Cortex of kidney (tissue), 1 donor: ENCODE measurements around the gene ARFGEF2.
"Not testable (repeated sequence)": the region's sequence is repeated elsewhere in the genome, so short reads cannot be mapped to it uniquely, and the experiment has no call there.

Experiments used
- DNase-seq: peaks from one replicate; lab custom pipeline; 2025; lab: John Stamatoyannopoulos, UW

ARFGEF2 gene

GRCh38 chr20:48952656-48953055 is 31.1 kb downstream of the ARFGEF2 start:
- no peak for DNase-seq

DNA sequence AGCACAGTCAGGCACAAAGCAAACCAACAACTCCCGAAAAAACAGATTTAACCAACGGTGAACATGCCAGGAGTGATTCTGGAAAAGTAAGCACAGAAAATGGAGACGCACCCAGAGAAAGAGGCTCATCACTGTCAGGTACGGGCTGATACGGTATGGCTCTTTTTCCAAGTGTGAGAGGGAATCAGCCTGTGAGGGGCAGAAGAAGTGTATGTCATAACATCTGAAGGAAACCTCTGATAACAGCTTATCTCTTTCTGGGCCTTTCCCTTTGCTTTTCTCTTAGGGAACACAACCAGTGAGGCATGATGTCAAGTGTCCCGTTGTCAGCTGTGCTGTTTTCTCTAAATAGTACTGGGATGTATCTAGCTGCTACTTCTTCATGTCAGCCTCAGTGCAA is 32.1 kb downstream of the ARFGEF2 start:
- DNase-seq: no peak

- DNase-seq: no peak
Observed at GRCh38 chr20:48956052-48956451, 34.5 kb downstream of the ARFGEF2 start.

DNA sequence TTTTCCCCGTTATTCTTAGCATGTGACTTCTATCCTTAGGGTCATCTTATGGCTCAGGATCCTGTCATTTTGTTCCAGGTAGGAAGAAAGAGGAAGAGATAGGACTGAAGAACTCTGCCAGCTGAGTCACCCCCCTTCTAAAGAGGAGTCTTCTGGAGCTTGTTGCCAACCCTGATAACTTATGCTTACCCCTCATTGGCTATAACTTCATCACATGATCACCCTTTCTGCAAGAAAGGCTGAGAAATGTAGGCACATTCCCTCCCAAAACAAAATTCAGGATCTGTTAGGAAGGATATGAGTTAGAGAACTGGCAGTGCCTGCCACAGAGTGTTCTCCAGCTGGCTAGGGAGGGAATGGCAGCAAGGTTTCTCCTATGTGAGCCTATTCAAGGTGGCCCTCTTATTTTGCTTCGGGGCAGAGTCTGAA is 35.6 kb downstream of the ARFGEF2 start:
- no peak for DNase-seq

DNA sequence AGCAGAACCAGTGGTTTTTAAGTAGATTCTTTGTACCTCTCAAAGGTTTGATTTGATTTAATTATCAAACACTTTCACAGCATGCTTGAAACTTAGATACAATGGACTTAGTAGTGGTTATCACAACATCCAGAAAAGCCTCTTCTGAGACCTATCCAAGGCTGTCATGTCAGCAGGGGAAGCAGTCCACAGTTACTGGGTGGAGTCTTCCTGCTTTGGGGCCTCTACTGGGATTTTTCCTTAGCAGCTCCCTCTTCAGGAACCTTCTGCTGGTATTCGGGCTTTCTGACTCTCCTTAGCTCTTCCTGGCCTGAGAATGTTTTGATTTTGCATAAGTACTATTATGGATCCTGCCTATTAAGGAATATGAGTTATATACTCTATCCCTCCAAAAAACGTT is 36.0 kb downstream of the ARFGEF2 start:
- no peak for DNase-seq

GRCh38 chr20:48958743-48959142 is 37.2 kb downstream of the ARFGEF2 start:
- no peak for DNase-seq

DNA sequence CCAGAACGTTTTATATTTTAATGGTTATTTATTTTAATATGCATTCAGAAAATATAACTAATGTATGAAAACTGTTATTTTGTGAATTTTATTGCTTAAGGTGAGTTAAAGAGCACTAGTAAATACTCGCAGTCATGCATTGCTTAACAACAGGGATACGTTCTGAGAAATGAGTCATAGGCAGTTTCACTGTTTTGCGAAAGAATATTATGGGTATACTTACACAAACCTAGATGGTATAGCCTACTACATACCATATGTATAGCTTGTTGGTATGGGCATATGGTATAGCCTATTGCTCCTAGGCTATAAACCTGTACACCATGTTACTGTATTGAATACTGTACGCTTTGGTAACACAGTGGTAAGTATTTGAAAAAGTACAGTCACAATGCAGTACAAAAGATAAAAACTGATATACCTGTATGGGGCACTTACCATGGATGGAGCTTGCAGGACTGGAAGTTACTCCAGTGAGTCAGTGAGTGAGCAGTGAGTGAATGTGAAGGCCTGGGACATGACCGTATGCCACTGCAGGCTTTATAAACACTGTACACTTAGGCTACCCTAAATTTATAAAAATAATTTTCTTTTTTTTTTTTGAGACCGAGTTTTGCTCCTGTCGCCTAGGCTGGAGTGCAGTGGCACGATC is 38.5 kb downstream of the ARFGEF2 start:
- no peak for DNase-seq

- no peak for DNase-seq
Observed at GRCh38 chr20:48962421-48962820, 40.9 kb downstream of the ARFGEF2 start.

- no peak for DNase-seq
Observed at GRCh38 chr20:48962976-48963771, 41.7 kb downstream of the ARFGEF2 start.

DNA sequence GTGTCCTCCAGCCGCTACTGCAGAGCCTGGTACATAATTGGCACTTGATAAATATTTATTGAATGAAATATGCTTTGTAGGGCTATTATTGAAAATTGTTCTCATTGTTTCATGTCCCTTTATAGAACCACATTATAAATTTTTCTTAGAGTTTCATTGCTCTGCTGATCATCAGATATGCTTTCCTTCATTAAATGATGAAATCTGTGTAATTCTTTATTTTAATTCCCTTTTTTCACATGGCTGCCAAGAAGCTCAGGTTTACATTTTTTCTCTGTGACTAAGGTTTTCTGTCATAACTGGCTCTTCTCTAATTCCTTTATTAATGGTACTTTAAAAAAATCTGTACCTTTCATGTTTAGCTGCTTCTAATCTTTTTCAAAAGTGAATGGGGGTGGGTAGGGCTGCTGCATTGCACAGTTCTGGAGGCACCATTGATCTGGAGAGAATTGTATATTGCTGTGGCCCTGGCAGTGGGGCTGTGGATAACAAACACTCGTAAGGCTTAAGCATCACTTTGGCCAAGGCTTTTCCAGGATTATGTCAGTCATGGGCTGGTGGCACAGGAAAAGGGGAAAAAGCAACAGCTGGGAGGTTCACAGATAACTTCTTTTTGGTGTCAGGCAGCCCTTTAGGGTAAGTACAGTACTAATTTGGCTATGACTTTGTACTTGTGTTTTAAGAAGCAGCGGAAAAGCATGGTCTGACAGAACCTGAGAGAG is 43.8 kb downstream of the ARFGEF2 start:
- DNase-seq: no peak

- DNase-seq: no peak
Observed at GRCh38 chr20:48970681-48971365, 49.3 kb downstream of the ARFGEF2 start.

DNA sequence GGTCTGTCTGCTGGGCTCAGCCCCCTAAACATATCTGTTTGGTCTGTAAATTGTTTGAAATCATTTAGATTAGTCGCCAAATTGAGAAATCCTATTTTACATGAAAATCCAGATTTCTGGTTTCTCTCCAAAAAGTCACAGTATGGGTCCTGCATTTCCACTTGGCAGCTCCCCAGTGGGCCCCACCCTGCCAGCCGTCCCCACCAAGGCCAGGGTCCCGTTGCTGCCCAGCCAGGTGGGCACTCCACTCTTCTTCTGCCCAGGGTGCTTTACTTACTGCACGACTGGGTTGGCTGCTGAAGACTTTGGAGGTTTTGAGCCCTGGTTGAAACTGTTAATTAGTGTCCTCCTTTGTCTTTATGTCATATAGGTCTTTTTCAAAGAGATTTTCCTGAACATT is 50.4 kb downstream of the ARFGEF2 start:
- no peak for DNase-seq

DNA sequence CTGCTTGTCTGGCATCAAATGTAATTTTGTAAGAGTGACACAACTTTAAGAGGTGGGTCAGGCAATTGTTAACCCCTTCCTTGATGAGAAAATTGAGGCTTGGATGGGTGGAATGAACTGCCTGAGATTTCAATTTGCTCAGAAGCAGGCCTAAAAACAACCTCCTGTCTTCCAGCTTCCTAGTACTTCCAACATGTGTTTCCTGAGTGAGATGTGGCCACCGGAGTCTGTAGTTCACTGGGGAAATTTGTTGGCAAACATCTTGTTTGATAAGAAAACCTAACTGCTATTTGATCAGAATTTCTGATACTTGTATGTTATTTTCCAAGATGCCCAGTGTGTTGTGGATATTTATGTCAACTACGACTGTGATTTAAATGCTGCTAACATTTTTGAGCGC is 51.3 kb downstream of the ARFGEF2 start:
- DNase-seq: no peak

- no peak for DNase-seq
Observed at GRCh38 chr20:48975955-48976354, 54.4 kb downstream of the ARFGEF2 start.

DNA sequence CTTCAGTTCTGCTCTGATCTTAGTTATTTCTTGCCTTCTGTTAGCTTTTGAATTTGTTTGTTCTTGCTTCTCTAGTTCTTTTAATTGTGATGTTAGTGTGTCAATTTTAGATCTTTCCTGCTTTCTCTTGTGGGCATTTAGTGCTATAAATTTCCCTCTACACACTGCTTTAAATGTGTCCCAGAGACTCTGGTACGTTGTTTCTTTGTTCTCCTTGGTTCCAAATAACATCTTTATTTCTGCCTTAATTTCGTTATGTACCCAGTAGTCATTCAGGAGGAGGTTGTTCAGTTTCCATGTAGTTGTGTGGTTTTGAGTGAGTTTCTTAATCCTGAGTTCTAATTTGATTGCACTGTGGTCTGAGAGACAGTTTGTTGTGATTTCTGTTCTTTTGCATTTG is 58.5 kb downstream of the ARFGEF2 start:
- not testable (repeated sequence) for DNase-seq

GRCh38 chr20:48983423-48984400 is 62.2 kb downstream of the ARFGEF2 start:
- DNase-seq: no peak

DNA sequence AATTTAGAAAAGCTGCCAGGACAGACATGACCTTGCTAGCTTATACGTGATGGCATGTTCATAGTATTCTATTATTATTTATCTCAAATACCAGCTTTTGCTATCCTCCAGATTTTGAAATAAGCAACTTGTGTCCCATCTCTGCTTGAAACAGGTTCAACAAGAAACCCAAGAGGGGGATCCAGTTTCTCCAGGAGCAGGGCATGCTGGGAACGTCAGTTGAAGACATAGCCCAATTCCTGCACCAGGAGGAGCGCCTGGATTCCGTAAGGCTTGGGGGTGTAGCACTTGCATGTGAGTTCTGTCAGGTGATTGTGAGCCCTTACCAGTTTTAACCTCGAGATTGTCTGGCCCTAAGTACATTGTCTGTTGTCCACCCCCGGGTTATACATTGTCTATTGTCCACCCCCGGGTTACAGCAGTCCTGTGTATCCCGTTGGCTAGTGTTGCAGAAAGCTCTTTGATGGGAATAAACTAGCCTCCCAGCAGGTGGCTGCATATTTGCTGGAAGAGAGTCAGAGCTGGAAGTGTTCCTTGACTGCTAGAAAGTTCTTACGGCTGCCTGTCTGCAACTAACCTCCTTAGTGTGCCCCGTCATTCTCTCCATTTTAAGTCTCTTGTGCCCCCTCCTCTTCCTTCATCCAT is 63.2 kb downstream of the ARFGEF2 start:
- DNase-seq: no peak

GRCh38 chr20:48986899-48987298 is 65.4 kb downstream of the ARFGEF2 start:
- no peak for DNase-seq

- no peak for DNase-seq
Observed at GRCh38 chr20:48990467-48990866, 69.0 kb downstream of the ARFGEF2 start.

DNA sequence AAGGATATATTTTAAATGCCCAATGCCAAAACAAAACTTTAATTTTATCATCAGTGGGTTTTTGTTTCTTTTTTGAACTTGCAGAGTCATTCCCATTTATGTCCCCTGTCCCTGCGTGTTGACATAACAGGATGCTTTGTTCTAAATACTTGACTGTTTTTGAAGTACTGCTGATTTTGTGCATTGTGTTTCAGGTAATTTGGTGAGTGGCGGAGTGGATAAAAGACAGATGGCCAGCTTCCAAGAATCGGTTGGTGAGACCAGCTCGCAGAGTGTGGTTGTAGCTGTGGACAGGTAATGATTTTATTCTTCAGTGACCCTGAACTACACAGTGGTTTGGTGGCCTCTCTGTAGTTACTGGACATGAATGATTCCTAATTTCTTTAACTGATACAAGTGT is 74.1 kb downstream of the ARFGEF2 start:
- DNase-seq: no peak
